HG03521 (cell line): Measurements from ENCODE around the gene NOD2.
A peak's percentile ranks its signal among the peaks of the same experiment; 100 is the strongest.

Experiments
- ATAC-seq: cut with Tn5 transposase; IDR thresholded peaks from one replicate; pipeline ENCODE4 v1.9.1; 2021; ENCODE audit warnings: mild to moderate bottlenecking, moderate library complexity; ENCODE audit not compliant: unreplicated experiment

The NOD2 gene

GRCh38 chr16:50669741-50670140 is 23.7 kb upstream of the NOD2 start:
- ATAC-seq: no peak

- ATAC-seq: no peak
Measured at GRCh38 chr16:50670476-50670875, 22.9 kb upstream of the NOD2 start.

DNA sequence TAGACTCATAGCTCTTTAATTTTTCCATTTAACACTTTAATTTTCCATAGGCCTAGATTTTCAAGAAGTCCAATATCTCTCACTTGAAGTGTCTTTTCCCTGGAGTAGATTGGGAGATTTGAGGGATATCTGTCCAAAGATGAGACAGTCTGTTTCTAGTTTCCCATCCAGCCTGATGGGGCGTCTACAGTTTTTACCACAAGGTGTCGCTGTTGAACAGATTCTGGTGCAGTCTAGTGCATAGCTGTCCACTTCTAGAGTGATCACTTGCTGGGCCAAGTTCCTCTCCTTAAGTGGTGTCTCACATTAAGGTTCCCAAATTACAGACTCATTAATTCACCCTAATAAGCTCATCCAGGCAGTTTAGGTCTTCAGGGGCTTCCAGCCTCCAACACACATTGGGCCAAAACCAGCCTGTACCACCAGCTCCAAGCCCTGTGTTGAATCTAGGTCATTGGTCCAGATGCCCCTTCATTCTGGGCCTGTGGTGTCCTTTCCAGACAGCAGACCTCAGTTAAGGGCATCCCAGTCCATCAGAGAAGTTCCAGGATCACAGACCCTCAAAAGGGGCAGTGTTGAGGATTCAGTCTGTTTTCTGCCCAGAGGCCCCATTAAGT is 21.7 kb upstream of the NOD2 start:
- ATAC-seq: no peak

- ATAC-seq: no peak
Measured at GRCh38 chr16:50673496-50674275, 19.7 kb upstream of the NOD2 start.

DNA sequence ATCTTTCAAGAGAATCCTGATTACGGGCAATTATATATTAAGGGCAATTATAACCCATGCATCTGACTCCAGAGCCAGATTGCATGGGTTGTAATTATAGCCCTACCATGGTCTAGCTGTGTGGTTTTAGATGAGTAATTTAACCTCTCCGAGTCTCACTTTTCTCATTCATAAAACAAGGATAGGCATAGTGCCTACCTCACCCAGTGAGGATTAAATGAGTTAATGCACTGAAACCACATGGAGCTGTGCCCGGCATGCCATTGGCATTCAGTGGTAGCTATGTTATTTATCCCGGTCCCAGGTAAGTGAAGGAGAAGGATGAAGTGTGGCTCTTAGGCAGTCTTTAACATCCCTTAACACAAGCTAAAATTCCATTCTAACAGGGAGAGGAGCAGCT is 18.6 kb upstream of the NOD2 start:
- ATAC-seq: no peak

- no peak for ATAC-seq
Measured at GRCh38 chr16:50675686-50676610, 17.5 kb upstream of the NOD2 start.

GRCh38 chr16:50676684-50677225 is 16.7 kb upstream of the NOD2 start:
- no peak for ATAC-seq

DNA sequence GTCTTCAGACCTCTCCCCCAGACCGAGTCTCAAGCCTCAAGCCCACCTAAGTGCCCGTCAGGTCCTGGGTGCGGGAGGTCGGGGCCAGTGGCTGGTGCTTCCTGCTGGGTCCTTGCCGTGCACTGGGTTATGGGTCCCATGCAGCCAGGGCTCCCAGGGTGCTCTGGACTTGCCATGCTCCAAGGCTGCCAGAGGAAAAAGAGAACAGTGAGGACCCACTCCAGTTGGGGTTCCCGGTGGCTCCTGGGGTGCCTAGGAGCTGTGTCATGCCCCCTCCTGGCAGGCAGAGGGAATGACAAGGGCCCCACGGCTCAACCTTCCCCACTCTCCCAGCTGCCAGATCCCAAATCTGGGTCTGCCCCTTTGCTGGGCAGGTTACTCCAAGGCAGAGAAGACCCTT is 16.1 kb upstream of the NOD2 start:
- no peak for ATAC-seq

DNA sequence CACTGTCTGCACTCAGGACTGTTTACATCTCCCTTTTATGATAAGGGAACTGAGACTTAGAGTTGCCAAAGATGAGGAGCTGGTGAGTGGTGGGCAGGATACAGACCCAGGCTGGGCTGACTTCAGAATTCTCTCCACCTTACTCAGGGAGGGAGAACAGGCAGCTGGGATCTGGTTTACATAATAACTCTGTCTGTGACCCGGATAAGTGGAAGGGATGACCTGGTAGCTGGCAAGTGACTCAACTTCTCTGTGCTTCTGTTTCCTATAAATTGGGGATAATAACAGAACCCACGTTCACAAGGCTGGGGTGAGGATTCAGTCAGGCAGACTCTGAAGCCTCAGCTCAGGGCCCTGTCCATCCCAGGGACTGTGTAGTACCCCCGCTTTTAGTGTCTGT is 14.9 kb upstream of the NOD2 start:
- no peak for ATAC-seq

GRCh38 chr16:50679266-50679665 is 14.1 kb upstream of the NOD2 start:
- no peak for ATAC-seq

- no peak for ATAC-seq
Measured at GRCh38 chr16:50679676-50680555, 13.5 kb upstream of the NOD2 start.

- ATAC-seq: no peak
Measured at GRCh38 chr16:50680556-50680893, 12.9 kb upstream of the NOD2 start.

- ATAC-seq: peak; percentile 53
Measured at GRCh38 chr16:50681021-50681885, 12.2 kb upstream of the NOD2 start, which contains the start of gene SNX20. SNX20 (minus strand) TSS chr16:50681312; CDS start chr16:50677526, 3,786 bp downstream.

- peak; percentile 53 for ATAC-seq
Measured at GRCh38 chr16:50683689-50684374, 9.6 kb upstream of the NOD2 start.

- ATAC-seq: no peak
Measured at GRCh38 chr16:50684823-50685461, 8.5 kb upstream of the NOD2 start.

DNA sequence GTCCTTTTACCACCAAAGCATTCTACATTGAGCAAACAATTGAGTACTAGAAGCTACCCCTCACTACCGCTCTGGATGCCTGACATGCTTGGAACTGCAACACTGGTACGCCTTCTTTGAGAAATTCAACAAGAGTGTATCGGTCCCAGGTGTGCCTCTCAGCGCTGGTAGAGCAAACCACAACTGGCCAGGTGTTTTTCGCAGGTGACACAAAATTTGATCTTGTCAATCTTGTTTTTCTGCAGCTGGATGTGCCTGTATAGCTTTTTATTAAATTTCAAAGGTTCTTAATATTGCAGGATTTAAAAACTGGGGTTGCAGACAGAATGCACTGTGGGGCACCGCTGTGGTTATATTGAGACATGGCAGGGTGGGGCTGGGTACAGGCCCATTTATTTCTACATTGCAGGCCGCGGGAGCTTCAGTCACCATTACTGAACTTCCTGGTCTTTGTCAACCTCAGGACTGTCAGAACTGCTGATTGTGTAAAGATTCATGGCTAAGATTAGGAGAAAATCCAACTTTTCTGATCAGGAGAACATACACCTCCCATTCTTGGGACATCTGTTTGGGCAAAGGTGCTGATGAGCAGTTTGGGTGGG is 7.8 kb upstream of the NOD2 start:
- ATAC-seq: no peak

- ATAC-seq: no peak
Measured at GRCh38 chr16:50688083-50688482, 5.3 kb upstream of the NOD2 start.

DNA sequence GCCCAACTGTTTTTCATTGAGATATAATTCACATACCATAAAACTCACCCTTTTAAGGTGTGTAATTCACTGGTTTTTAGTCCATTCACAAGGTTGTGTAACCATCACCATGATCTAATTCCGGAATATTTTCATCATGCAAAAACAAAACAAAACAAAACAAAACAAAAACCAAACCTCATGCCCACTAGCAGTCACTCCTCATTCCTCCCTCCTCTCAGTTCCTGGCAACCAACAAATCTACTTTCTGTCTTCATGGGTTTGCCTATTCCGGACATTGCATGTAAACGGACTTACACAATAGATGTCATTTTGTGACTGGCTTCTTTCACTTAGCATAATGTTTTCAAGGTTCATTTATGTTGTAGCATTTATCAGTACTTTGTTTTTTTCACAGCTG is 4.5 kb upstream of the NOD2 start:
- ATAC-seq: no peak
